Activated T-cell treated with anti-CD3 and anti-CD28 coated beads, Interleukin-2, amount 50 U/mL, for 72 hours (primary cell): ENCODE data around the gene ACSS2. TPM values are rescaled to one million over a fixed set of nuclear protein-coding genes. Genes with fewer than 3 reads are reported as not detected.

ENCODE experiments used
- ATAC-seq, 2 donors: fragments of 150-1000 bp; cut with Tn5 transposase; replicated peaks in 1 of 2; 2 replicates each; pipeline ENCODE4 v1.10.0; 2021; ENCODE audit warnings: moderate library complexity in 2 of 2, mild to moderate bottlenecking in 1 of 2
- DNase-seq, 2 donors: peaks; one replicate each; pipeline ENCODE4 v3.0.0; 2021 to 2022; ENCODE audit warnings: mixed read lengths in 1 of 2
- H3K27ac Mint-ChIP-seq: one replicate; pipeline ENCODE4 v1.8.0; 2022; ENCODE audit warnings: mild to moderate bottlenecking, moderate library complexity, mixed read lengths
- H3K27me3 Mint-ChIP-seq: one replicate; pipeline ENCODE4 v1.8.0; 2022; ENCODE audit warnings: low read depth, mixed read lengths
- H3K36me3 Mint-ChIP-seq, 2 donors: one replicate each; pipeline ENCODE4 v1.8.0; 2022; ENCODE audit warnings: mixed read lengths in 2 of 2, mild to moderate bottlenecking in 1 of 2; ENCODE audit not compliant: insufficient read depth in 2 of 2
- H3K4me1 Mint-ChIP-seq: one replicate; pipeline ENCODE4 v1.8.0; 2022; ENCODE audit warnings: low read depth, mixed read lengths
- H3K4me3 Mint-ChIP-seq, 2 donors: one replicate each; pipeline ENCODE4 v1.8.0; 2022; ENCODE audit warnings: mild to moderate bottlenecking in 2 of 2, mixed read lengths in 2 of 2, moderate library complexity in 2 of 2
- H3K9me3 Mint-ChIP-seq, 2 donors: one replicate each; pipeline ENCODE4 v1.8.0; 2022; ENCODE audit warnings: mixed read lengths in 2 of 2
- total RNA-seq, 2 donors: library from RNA; stranded (reverse); gene quantifications; one replicate each; pipeline ENCODE4 v1.2.3, GENCODE V29; 2022

ACSS2 gene
- total RNA-seq, 2 donors from 2014 or later = 61.1 to 78.2 TPM

DNA sequence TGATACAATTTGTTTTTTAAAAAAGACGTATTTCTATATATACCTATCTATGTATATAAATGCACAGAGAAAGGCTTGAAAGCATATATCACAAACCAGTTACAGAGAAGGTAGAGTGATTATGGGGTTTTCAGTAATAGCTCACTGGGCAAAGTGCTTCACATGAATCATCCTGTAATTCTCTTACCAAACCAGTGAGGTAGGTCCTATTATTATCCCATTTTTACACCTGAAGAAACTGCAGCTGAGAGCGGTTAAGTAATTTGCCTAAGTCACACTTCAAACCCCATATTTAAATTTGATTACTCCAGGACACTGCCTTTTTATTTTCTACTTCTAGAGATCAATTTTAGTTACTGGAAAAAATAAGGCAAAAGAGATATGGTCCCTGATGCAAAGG, 74.8 kb downstream of the ACSS2 start:
- ATAC-seq (no peak), DNase-seq (no peak)
- Mint-ChIP-seq H3K27me3 (no peaks in the 10 kb centered on the region), H3K36me3 (peaks cover 3 to 11% of the 10 kb centered on the region in 2 donors), H3K27ac (no peak overlapping the region), H3K9me3 (no peaks in the 10 kb centered on the region), H3K4me1 (peaks cover 22% of the 10 kb centered on the region), H3K4me3 (no peak overlapping the region)

DNA sequence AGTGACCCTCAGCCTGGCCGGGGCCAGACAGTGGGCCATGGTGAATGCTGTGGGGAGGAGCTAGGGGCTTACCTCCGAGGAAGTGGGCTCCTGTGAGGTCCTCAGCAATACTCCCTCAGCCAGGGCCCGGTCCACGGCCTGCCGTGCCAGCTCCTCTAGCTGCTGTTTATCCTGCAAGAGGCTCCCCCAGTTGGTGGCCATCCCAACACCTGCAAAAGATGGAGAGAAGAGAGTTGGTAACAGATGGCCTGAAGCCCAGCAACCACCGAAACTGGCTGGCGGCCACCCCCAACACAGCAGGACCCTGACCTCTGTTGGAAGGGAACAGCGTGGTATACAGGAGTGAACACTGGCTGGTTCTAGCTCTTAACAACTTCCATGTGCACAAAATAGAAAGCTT, 75.2 kb downstream of the ACSS2 start:
- peaks cover 3 to 11% of the 10 kb centered on the region in 2 donors for H3K36me3 Mint-ChIP-seq
- no peak for DNase-seq

DNA sequence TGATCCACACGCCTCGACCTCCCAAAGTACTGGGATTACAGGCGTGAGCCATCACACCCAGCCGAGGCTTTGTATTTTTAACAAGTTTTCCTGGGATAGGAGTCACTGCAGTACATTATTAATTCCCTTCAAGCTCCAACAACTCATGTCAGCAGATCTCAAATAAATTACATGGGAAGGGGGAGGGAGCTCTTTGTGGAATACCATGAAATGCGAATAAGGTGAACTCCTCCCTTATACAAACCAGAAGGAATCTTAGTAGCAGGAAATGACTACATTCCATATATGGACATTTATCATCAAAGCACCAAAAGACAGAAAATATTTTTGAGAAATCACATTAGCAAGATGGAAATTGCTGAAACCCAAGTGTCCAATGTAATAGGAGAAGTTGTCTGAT, 76.3 kb downstream of the ACSS2 start:
- H3K27ac Mint-ChIP-seq = no peak overlapping the region
- ATAC-seq (no peak), DNase-seq (no peak)
- H3K36me3 Mint-ChIP-seq = peaks cover 3 to 11% of the 10 kb centered on the region in 2 donors
- no peak overlapping the region for H3K4me3 Mint-ChIP-seq
- H3K27me3 Mint-ChIP-seq = no peaks in the 10 kb centered on the region
- H3K4me1 Mint-ChIP-seq = peaks cover 31% of the 10 kb centered on the region
- H3K9me3 Mint-ChIP-seq = no peaks in the 10 kb centered on the region

More for the DNA sequence above, 75.2 kb downstream of the ACSS2 start:
- ATAC-seq = no peak
- Mint-ChIP-seq H3K4me3 (no peak overlapping the region), H3K9me3 (no peaks in the 10 kb centered on the region), H3K27ac (no peak overlapping the region), H3K4me1 (peaks cover 26% of the 10 kb centered on the region), H3K27me3 (no peaks in the 10 kb centered on the region)

DNA sequence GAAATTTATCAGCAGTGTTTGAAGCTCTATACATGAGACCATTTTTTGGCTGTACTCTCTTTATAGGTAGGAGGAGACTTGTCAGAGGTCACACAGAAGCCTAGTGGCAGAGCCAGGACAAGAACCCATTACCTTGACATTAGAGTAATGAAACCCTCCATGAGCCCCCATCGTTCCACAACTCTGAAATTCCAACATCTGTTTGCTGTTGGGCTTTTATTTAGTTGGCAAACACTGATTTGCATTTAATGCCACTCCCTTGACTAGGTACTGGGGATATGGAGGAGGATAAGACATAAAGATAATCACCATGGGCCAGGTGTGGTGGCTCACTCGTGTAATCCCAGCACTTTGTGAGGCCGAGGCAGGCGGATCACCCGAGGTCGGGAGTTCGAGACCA, 77.5 kb downstream of the ACSS2 start:
- Mint-ChIP-seq H3K4me3 (peak overlapping the region in 1 of 2 donors; percentile 99), H3K9me3 (no peaks in the 10 kb centered on the region), H3K27ac (no peak overlapping the region), H3K27me3 (no peaks in the 10 kb centered on the region), H3K36me3 (peaks cover 3 to 8% of the 10 kb centered on the region in 2 donors), H3K4me1 (peaks cover 25% of the 10 kb centered on the region)
- DNase-seq = no peak
- ATAC-seq = no peak

DNA sequence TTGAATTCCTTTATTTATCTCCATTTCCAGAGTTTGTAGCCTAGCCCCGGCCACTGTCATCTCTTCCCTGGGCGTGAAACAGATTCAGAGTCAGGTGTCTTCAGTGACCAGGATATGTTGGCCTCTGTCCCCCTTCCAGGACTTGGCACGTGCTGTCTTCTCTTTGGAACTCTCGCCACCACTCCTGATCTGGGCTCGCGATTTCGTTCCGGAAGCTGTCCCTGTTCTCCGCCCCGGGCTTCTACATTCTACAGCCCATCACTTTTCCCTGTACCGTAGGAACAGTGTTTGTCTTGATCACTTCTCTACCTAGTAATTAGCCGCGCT, 78.5 kb downstream of the ACSS2 start:
- Mint-ChIP-seq H3K36me3 (peaks cover under 1 to 7% of the 10 kb centered on the region in 2 donors), H3K4me3 (peak overlapping the region; percentile 89 to 99), H3K4me1 (peaks cover 25% of the 10 kb centered on the region), H3K9me3 (no peaks in the 10 kb centered on the region), H3K27me3 (no peaks in the 10 kb centered on the region), H3K27ac (peak overlapping the region; percentile 76)
- no peak for ATAC-seq
- DNase-seq = no peak

DNA sequence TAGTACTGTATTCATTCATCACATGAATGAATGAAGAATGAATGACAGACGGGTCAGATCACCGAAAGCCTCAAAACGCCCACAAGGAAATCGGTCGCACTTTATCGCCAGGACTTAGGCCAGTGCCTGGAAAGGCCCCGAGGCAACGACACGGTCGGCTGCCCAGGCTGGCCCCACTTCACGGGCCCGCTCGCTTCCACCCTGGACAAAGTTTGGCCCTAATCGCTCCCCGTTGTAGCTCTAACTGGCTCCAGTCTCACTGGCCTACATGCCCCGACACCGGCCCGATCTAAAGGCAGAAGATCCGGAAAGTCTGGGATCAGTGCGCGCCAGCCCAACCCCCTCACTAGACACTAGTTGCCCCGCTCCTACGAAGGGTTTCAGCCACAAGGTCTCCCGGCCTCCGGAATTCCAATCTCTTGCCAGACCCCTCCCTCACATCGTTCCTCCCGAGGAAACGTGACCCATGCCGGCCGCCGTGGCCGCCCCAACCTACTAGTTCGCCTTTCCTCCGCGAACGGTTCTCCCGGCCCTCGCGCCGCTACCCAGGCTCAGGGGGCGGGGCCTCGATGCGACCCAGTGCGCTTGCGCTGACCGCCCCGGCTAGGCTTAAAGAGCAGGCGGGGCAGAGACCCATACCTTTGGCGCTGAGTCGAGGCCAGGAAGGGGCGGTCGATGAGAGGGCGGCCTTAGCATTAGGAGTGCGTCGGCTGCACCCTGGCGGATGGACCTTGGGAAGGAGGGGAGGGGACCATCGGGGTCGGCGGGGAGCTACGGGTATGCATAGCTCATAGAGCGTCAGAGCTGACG, 79.0 kb downstream of the ACSS2 start, which contains the start of the genes GSS and MYH7B:
GSS (minus strand) TSS at position 576 of the 810 bp plus-strand sequence. CDS start 3,954 bp downstream, outside the sequence.
MYH7B (plus strand) TSS at position 638 of the 810 bp plus-strand sequence. CDS start 22,138 bp downstream, outside the sequence.
- Mint-ChIP-seq H3K27ac (peak within 1 kb of the TSS; percentile 76), H3K4me3 (peak within 1 kb of the TSS; percentile 89 to 99), H3K36me3 (peaks cover 0 to 7% of the 10 kb centered on the region in 2 donors), H3K4me1 (peaks cover 27% of the 10 kb centered on the region), H3K9me3 (no peaks in the 10 kb centered on the region), H3K27me3 (no peaks in the 10 kb centered on the region)
- ATAC-seq (peak; percentile 95), DNase-seq (peak; percentile 98 to 100)

DNA sequence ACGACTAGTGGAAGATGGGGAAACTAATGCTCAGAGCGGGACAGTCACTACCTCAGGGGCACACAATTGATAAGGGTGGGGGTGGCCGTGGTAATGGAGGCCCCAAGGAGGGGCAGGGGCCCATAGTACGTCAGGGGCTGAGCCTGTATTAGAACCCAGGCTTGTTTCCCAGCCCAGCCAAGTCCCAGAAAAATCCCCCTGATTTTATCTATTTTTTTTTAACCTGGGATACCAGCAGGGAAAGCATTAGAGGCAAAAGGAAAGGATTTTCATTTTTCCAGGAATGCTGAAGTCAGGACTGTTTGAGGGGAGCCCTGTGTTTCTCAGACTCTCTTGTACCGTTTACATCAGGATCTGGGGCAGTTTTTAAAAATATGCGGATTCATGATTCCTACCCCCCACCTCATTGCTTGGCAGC, 79.6 kb downstream of the ACSS2 start:
- H3K27me3 Mint-ChIP-seq = no peaks in the 10 kb centered on the region
- DNase-seq (no peak), ATAC-seq (no peak)
- H3K4me1 Mint-ChIP-seq = peaks cover 32% of the 10 kb centered on the region
- H3K9me3 Mint-ChIP-seq = no peaks in the 10 kb centered on the region
- peaks cover 0 to 7% of the 10 kb centered on the region in 2 donors for H3K36me3 Mint-ChIP-seq
- peak overlapping the region; percentile 76 for H3K27ac Mint-ChIP-seq
- peak overlapping the region; percentile 89 to 99 for H3K4me3 Mint-ChIP-seq

DNA sequence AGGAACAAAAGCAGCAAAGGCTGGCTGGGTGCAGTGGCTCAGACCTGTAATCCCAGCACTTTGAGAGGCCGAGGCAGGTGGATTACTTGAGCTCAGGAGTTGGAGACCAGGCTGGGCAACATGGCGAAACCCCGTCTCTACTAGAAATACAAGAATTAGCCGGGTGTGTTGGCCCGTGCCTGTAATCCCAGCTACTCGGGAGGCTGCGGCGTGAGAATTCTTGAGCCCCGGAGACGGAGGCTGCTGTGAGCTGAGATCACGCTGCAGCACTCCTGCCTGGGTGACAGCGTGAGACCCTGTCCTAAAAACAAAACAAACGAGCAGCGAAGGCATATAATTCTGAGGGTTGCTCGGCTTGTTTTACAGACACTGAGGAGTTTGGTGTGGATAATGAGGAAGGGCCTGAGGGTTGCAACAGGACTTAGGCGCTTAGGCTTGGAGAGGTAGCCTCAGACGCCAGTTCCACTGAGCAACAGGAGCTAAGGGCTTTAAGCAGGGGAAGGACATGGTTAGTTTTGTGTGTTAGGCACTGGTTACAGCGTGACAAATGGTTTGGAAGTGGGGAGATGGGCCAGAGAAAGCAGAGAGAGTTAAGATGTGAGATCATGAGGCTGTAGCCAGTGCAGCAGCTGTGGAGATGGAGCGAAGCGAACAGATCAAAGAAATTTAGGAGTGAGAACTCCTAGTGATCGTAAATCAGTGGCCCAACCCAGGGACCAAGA, 80.5 kb downstream of the ACSS2 start:
- Mint-ChIP-seq H3K36me3 (peaks cover 0 to 7% of the 10 kb centered on the region in 2 donors), H3K4me3 (peak overlapping the region in 1 of 2 donors; percentile 99), H3K9me3 (no peaks in the 10 kb centered on the region), H3K27me3 (no peaks in the 10 kb centered on the region), H3K27ac (no peak overlapping the region), H3K4me1 (peaks cover 32% of the 10 kb centered on the region)
- no peak for ATAC-seq
- no peak for DNase-seq

DNA sequence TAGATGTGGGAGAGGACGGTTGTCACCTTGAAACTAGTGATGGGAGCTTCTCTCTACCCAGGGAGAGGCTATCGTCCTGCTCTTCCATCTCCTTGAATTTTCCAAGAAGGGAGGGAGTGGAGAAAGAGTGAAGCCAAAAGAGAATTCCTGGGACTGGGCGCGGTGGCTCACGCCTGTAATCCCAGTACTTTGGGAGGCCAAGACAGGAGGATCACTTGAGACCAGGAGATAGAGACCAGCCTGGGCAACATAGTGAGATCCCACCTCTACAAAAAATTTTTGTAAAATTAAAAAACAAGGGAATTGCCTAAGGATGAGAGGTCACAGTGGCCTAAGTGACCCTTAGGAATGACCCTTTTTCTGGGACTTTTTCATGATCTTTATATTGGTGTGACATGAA, 88.1 kb downstream of the ACSS2 start:
- no peak overlapping the region for H3K27ac Mint-ChIP-seq
- ATAC-seq (no peak), DNase-seq (no peak)
- H3K36me3 Mint-ChIP-seq = no peaks in the 10 kb centered on the region
- H3K4me3 Mint-ChIP-seq = no peak overlapping the region
- peaks cover 7% of the 10 kb centered on the region for H3K4me1 Mint-ChIP-seq
- no peaks in the 10 kb centered on the region for H3K27me3 Mint-ChIP-seq
- no peaks in the 10 kb centered on the region for H3K9me3 Mint-ChIP-seq

DNA sequence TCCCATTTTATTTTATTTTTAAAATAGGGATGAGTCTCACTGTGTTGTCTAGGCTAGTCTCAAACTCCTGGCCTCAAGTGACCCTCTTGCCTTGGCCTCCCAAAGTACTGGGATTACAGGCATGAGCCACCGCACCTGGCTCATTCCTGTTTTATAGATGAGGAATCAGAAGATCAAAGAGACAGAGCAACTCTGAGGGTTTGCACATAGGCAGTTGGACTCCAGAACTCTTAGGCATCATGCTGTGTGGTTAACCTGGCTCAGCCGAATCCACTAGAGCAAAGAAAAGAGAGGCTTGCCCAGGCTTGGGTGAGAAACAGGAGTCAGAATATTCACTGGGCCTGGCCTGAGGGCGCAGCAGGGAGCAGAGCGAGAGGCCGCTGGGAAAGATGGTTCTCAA, 88.6 kb downstream of the ACSS2 start:
- no peak for DNase-seq
- no peak for ATAC-seq
- Mint-ChIP-seq H3K9me3 (no peaks in the 10 kb centered on the region), H3K36me3 (no peaks in the 10 kb centered on the region), H3K27ac (no peak overlapping the region), H3K4me3 (no peak overlapping the region), H3K27me3 (no peaks in the 10 kb centered on the region), H3K4me1 (peaks cover 7% of the 10 kb centered on the region)

DNA sequence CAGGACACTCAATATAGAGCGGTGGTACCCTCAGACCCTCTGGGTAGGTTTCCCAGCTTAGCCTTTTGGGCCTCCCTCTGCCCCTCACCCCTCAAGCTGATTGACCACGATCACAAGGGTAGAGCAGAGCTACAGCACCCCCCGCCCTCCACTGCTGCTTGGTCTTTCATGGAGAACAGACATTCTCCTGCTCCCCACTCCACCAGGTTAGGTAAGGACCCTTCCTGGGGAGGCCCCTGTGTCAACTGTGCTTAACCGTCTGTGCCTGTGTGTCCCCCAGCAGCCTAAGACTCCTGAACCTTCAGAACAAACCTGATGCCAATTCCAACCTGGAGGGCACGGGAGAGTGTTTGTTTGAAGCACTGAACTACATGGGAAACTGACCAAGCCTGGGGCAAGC, 91.0 kb downstream of the ACSS2 start:
- no peaks in the 10 kb centered on the region for H3K27me3 Mint-ChIP-seq
- H3K27ac Mint-ChIP-seq = no peak overlapping the region
- H3K36me3 Mint-ChIP-seq = no peaks in the 10 kb centered on the region
- ATAC-seq = no peak
- no peaks in the 10 kb centered on the region for H3K4me1 Mint-ChIP-seq
- H3K4me3 Mint-ChIP-seq = no peak overlapping the region
- no peak for DNase-seq
- H3K9me3 Mint-ChIP-seq = no peaks in the 10 kb centered on the region

DNA sequence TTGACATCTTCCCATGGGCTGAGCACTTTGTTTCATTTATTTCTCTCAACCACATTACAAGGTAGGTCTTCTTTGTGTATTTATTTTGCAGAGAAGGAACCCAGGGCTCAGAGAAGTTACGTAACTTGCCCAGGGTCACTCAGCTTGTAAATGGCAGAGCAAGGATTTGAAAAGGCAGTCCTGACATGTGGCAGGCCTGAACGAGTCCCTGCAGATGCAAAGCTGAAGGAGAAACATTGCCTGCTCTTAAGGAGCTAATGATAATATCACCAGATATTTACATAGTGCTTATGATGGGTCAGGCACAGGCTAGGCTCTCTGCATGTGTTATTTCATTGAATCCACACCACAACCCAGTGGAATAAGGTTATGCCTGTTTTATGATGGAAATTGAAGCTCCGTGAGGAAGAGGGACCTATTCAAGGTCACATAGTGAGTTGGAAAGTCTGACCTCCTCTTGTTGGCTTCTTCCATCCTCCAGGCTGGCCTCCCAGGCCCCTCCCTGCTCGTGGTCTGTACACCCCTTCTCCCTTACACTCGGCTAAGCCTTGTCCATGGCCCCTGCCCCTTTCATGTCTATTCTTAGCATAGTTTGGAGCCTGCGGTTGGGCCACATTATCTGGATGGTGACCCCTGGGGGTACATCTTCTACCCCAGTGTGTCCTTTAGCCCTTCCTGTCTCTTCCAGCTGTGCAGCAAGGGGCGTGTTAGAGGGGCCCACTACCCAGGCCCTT, 91.8 kb downstream of the ACSS2 start:
- H3K36me3 Mint-ChIP-seq = no peaks in the 10 kb centered on the region
- H3K4me3 Mint-ChIP-seq = no peak overlapping the region
- DNase-seq = no peak
- no peaks in the 10 kb centered on the region for H3K9me3 Mint-ChIP-seq
- H3K27me3 Mint-ChIP-seq = no peaks in the 10 kb centered on the region
- ATAC-seq = no peak
- H3K4me1 Mint-ChIP-seq = no peaks in the 10 kb centered on the region
- H3K27ac Mint-ChIP-seq = no peak overlapping the region
